ENCODE results near the gene SEMA5B.

DNA sequence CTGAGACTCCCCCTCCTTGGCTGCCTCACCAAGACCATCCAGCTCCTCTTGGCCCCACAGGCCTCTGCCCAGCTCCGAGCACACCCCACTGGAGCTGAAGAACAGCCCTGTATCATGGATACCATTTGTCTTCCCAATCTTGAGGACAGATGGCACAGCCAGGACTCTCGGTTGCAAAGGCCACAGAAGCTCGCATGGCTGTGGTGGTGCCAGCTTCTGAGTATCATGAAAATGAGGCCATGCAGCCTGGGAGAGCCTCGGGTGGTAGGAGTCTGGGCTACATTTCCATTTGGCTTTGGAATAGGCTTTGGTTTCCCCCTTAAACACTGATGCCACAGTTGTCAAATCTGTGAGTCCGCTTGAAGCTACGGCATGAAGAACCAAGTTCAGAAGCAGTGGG lies 106.6 kb downstream of the SEMA5B start:
- TF ChIP-seq, protein P1, sequence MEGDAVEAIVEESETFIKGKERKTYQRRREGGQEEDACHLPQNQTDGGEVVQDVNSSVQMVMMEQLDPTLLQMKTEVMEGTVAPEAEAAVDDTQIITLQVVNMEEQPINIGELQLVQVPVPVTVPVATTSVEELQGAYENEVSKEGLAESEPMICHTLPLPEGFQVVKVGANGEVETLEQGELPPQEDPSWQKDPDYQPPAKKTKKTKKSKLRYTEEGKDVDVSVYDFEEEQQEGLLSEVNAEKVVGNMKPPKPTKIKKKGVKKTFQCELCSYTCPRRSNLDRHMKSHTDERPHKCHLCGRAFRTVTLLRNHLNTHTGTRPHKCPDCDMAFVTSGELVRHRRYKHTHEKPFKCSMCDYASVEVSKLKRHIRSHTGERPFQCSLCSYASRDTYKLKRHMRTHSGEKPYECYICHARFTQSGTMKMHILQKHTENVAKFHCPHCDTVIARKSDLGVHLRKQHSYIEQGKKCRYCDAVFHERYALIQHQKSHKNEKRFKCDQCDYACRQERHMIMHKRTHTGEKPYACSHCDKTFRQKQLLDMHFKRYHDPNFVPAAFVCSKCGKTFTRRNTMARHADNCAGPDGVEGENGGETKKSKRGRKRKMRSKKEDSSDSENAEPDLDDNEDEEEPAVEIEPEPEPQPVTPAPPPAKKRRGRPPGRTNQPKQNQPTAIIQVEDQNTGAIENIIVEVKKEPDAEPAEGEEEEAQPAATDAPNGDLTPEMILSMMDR (IDR thresholded peaks at IDR 0.05): no peak
- no peak for TF ChIP-seq RXRA (IDR thresholded peaks at IDR 0.05; ENCODE audit: borderline replicate concordance, low read depth)
- no peak for TF ChIP-seq REST (IDR thresholded peaks at IDR 0.05; ENCODE audit: low read depth, low read length)
- no peak for TF ChIP-seq CHD2 (IDR thresholded peaks at IDR 0.05; ENCODE audit: low read length, partially characterized antibody)
- TF ChIP-seq NFIC (IDR thresholded peaks at IDR 0.05; ENCODE audit: borderline replicate concordance): no peak
